MM.1S (cell line): ENCODE results near the gene VRK2.
"Not testable (repeated sequence)": the region's sequence is repeated elsewhere in the genome, so short reads cannot be mapped to it uniquely, and the experiment has no call there.

ENCODE experiments used
- EZH2phosphoT487 ChIP-seq: fragments of 300-600 bp; sonication (generic); IDR thresholded peaks from 2 replicates; pipeline ENCODE4 v1.6.1; 2018; ENCODE audit warnings: antibody characterized with exemption, low read length
- TF ChIP-seq, protein P1 (sequence below): fragments of 300-600 bp; sonication (generic); IDR thresholded peaks from 2 replicates; pipeline ENCODE4 v1.5.1; 2016; ENCODE audit warnings: antibody characterized with exemption, low read length, mixed read lengths

DNA sequence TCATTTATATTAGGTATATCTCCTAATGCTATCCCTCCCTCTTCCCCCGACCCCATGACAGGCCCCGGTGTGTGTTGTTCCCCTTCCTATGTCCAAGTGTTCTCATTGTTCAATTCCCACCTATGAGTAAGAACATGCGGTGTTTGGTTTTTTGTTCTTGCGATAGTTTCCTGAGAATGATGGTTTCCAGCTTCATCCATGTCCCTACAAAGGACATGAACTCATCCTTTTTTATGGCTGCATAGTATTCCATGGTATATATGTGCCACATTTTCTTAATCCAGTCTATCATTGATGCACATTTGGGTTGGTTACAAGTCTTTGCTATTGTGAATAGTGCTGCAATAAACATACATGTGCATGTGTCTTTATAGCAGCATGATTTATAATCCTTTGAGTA is 46.2 kb downstream of the VRK2 start:
- TF ChIP-seq, protein P1, sequence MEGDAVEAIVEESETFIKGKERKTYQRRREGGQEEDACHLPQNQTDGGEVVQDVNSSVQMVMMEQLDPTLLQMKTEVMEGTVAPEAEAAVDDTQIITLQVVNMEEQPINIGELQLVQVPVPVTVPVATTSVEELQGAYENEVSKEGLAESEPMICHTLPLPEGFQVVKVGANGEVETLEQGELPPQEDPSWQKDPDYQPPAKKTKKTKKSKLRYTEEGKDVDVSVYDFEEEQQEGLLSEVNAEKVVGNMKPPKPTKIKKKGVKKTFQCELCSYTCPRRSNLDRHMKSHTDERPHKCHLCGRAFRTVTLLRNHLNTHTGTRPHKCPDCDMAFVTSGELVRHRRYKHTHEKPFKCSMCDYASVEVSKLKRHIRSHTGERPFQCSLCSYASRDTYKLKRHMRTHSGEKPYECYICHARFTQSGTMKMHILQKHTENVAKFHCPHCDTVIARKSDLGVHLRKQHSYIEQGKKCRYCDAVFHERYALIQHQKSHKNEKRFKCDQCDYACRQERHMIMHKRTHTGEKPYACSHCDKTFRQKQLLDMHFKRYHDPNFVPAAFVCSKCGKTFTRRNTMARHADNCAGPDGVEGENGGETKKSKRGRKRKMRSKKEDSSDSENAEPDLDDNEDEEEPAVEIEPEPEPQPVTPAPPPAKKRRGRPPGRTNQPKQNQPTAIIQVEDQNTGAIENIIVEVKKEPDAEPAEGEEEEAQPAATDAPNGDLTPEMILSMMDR, result not testable (repeated sequence)
- not testable (repeated sequence) for TF ChIP-seq EZH2phosphoT487
